B cell (primary cell): ENCODE results near the gene DCAKD. TPM values are rescaled to one million over a fixed set of nuclear protein-coding genes. Genes with fewer than 3 reads are reported as not detected.

ENCODE experiments used
- ATAC-seq: fragments of 200-7000 bp; cut with Tn5 transposase; one replicate; pipeline ENCODE4 v1.10.0; 2021; ENCODE audit warnings: low read depth, mild to moderate bottlenecking, moderate number of reproducible peaks, moderate library complexity
- CTCF ChIA-PET: fragments of 350-600 bp; sonication (Branson Sonifier 250); formaldehyde crosslinking; loops from one replicate; lab custom pipeline; 2021; ENCODE audit warnings: antibody characterized with exemption, inconsistent platforms; lab: Charles Lee
- POLR2A ChIA-PET: fragments of 350-600 bp; sonication (Branson Sonifier 250); formaldehyde crosslinking; loops from one replicate; lab custom pipeline; 2021; ENCODE audit warnings: antibody characterized with exemption; lab: Charles Lee
- DNase-seq: peaks from one replicate; pipeline ENCODE4 v3.0.0; 2013
- H2AFZ ChIP-seq: 2 replicates; pipeline ENCODE4 v1.6.1; 2012; ENCODE audit warnings: mild to moderate bottlenecking, low read depth, low read length; ENCODE audit not compliant: insufficient read depth, poor library complexity, severe bottlenecking
- H3K27ac ChIP-seq, 2 donors: 1 replicate in 1 of 2; 2 replicates in 1 of 2; pipeline ENCODE4 v1.5.1; 2012 to 2013; ENCODE audit warnings: low read length in 2 of 2, mild to moderate bottlenecking in 2 of 2, moderate library complexity in 1 of 2
- H3K27me3 ChIP-seq, 4 experiments: fragments of 200-600 bp in 1 of 4; sonication (generic) in 1 of 4; replicated peaks in 1 of 4; 1 replicate in 2 of 4; 2 replicates in 2 of 4; pipeline versions ENCODE4 v1.6.1 to v1.7.0; 2013 to 2016; ENCODE audit warnings: low read length in 3 of 4, mild to moderate bottlenecking in 2 of 4, mixed read lengths in 1 of 4, moderate library complexity in 1 of 4; ENCODE audit not compliant: insufficient read depth in 4 of 4, control insufficient read depth in 3 of 4; ENCODE audit errors: control extremely low read depth in 1 of 4
- H3K36me3 ChIP-seq, 2 experiments: replicated peaks in 1 of 2; 1 replicate in 1 of 2; 2 replicates in 1 of 2; pipeline versions ENCODE4 v1.6.1 to v1.7.1; 2013; ENCODE audit warnings: low read length in 1 of 2; ENCODE audit not compliant: insufficient read depth in 2 of 2, control insufficient read depth in 1 of 2; ENCODE audit errors: control extremely low read depth in 1 of 2, extremely low read depth in 1 of 2
- H3K4me1 ChIP-seq, 2 donors: fragments of 200-600 bp in 1 of 2; sonication (generic) in 1 of 2; 1 replicate in 1 of 2; 2 replicates in 1 of 2; pipeline versions ENCODE4 v1.5.1 to v1.6.1; 2013 to 2017; ENCODE audit warnings: low read length in 2 of 2; ENCODE audit not compliant: control insufficient read depth in 2 of 2, insufficient read depth in 2 of 2
- H3K4me2 ChIP-seq: replicated peaks from 2 replicates; pipeline ENCODE3; 2012; ENCODE audit warnings: mild to moderate bottlenecking, low read depth, low read length; ENCODE audit not compliant: poor library complexity, severe bottlenecking
- H3K4me3 ChIP-seq, 5 experiments: fragments of 200-600 bp in 1 of 5; sonication (generic) in 1 of 5; 1 replicate in 3 of 5; 2 replicates in 2 of 5; pipeline versions ENCODE4 v1.5.1 to v1.7.0; 2011 to 2016; ENCODE audit warnings: low read length in 4 of 5, mild to moderate bottlenecking in 4 of 5, low read depth in 2 of 5, control low read depth in 1 of 5, moderate library complexity in 1 of 5; ENCODE audit not compliant: insufficient read depth in 1 of 5; ENCODE audit errors: control extremely low read depth in 1 of 5, extremely low read depth in 1 of 5
- H3K79me2 ChIP-seq: fragments of 200-600 bp; sonication (generic); one replicate; pipeline ENCODE4 v1.6.0; 2016; ENCODE audit warnings: low read length; ENCODE audit not compliant: control insufficient read depth, insufficient read depth
- H3K9ac ChIP-seq: fragments of 200-600 bp; sonication (generic); 2 replicates; pipeline ENCODE4 v1.6.1; 2017; ENCODE audit warnings: mild to moderate bottlenecking, low read length, moderate library complexity
- H3K9me3 ChIP-seq, 3 donors: one replicate each; pipeline versions ENCODE4 v1.6.1 to v1.7.1; 2013; ENCODE audit warnings: low read length in 2 of 3; ENCODE audit not compliant: control insufficient read depth in 2 of 3, insufficient read depth in 1 of 3; ENCODE audit errors: control extremely low read depth in 1 of 3
- H4K20me1 ChIP-seq: 2 replicates; pipeline ENCODE4 v1.6.0; 2012; ENCODE audit warnings: mild to moderate bottlenecking, low read length; ENCODE audit not compliant: insufficient read depth, control insufficient read depth, poor library complexity, severe bottlenecking
- H3K27ac Mint-ChIP-seq: one replicate; pipeline ENCODE4 v1.8.0; 2021; ENCODE audit warnings: mixed read lengths
- H3K27me3 Mint-ChIP-seq: one replicate; pipeline ENCODE4 v1.8.0; 2021; ENCODE audit warnings: mixed read lengths
- H3K4me1 Mint-ChIP-seq: one replicate; pipeline ENCODE4 v1.8.0; 2021; ENCODE audit warnings: mixed read lengths
- H3K4me3 Mint-ChIP-seq: one replicate; pipeline ENCODE4 v1.8.0; 2021; ENCODE audit warnings: mixed read lengths
- H3K9me3 Mint-ChIP-seq: one replicate; pipeline ENCODE4 v1.8.0; 2022; ENCODE audit warnings: mixed read lengths; ENCODE audit not compliant: insufficient read depth
- CTCF ChIP-seq: fragments of 200-600 bp; IDR thresholded peaks from one replicate; pipeline ENCODE4 v1.8.0; 2022; ENCODE audit warnings: antibody characterized with exemption, mild to moderate bottlenecking
- EZH2 ChIP-seq: IDR thresholded peaks from 2 replicates; pipeline ENCODE4 v1.6.1; 2012; ENCODE audit warnings: borderline replicate concordance, low read depth, mild to moderate bottlenecking, moderate library complexity, low read length; ENCODE audit not compliant: insufficient read depth, poor library complexity, severe bottlenecking
- WGBS: methylation state at CpG from one replicate; pipeline ENCODE4 v1.1.5; 2013; ENCODE audit warnings: missing lambda C conversion rate; ENCODE audit not compliant: insufficient coverage; 5-methylcytosine and 5-hydroxymethylcytosine counted together
- intact Hi-C: fragments of 100-400 bp; cut with micrococcal nuclease; formaldehyde crosslinking; loops from one replicate; pipeline ENCODE4 v1.10.0; 2022
- polyA plus RNA-seq: library from polyadenylated mRNA; depleted of rRNA; stranded (reverse); fragments of >200 nt; gene quantifications from 2 replicates; pipeline ENCODE4 v1.2.3, GENCODE V29; 2012
- small RNA-seq: library from RNA; depleted of rRNA; stranded (forward); fragments of <200 nt; gene quantifications from one replicate; pipeline ENCODE3, GENCODE V24; 2012; ENCODE audit warnings: low replicate concordance, low read depth; ENCODE audit not compliant: insufficient read length
- total RNA-seq, 2 donors: library from RNA; stranded (reverse); fragments of 120-200 nt in 1 of 2; gene quantifications; 1 replicate in 1 of 2; 2 replicates in 1 of 2; pipeline versions ENCODE4 v1.2.3 to v1.2.4, GENCODE V29; 2013 to 2022

The DCAKD gene
- total and polyA plus RNA-seq, 2 donors (not counting 1 experiment from before 2014, with no cell fraction given): 20.6 to 31.5 TPM

- CTCF ChIA-PET: no interaction called here
- H4K20me1 ChIP-seq: no peaks in the 10 kb centered on the region
- no peaks in the 10 kb centered on the region for H3K36me3 ChIP-seq
- DNase-seq: no peak
- H3K27me3 ChIP-seq: peaks cover 0 to 32% (median 8%) of the 10 kb centered on the region in 4 experiments
- H3K9me3 ChIP-seq: peaks cover 0 to 2% (median 0%) of the 10 kb centered on the region in 3 donors
- no peaks in the 10 kb centered on the region for H3K9me3 Mint-ChIP-seq
- peaks cover 43% of the 10 kb centered on the region for H3K27me3 Mint-ChIP-seq
- no peak overlapping the region for H3K27ac Mint-ChIP-seq
- POLR2A ChIA-PET: no interaction called here
- no peaks in the 10 kb centered on the region for H3K4me1 Mint-ChIP-seq
- no peak overlapping the region for H3K4me3 ChIP-seq
- no peak overlapping the region for H3K4me2 ChIP-seq
- H2AFZ ChIP-seq: no peak overlapping the region
- H3K27ac ChIP-seq: no peak overlapping the region
- intact Hi-C loops: no loop called here
- H3K4me1 ChIP-seq: no peaks in the 10 kb centered on the region
- no peaks in the 10 kb centered on the region for H3K79me2 ChIP-seq
- no peak for ATAC-seq
- H3K9ac ChIP-seq: no peak overlapping the region
- no peak overlapping the region for H3K4me3 Mint-ChIP-seq
- 77% methylated on average over 7 of the region's 13 CpGs for whole genome bisulfite sequencing
- TF ChIP-seq EZH2 (no peak), CTCF (no peak)
Observed at GRCh38 chr17:44976206-44976605, 75.2 kb downstream of the DCAKD start.

Small RNA genes within 50 kb of the gene (small RNA-seq; reads per million reads assigned to genes)
- not detected for gene AC015936.2
- not detected for gene RF00019

Other genes starting within 250 kb of the DCAKD start
- not detected in 2 replicates for gene GJC1, start 221.3 kb downstream of the DCAKD start, total RNA-seq
- not detected in 2 replicates for gene GJC1, start 221.3 kb downstream of the DCAKD start, polyA plus RNA-seq
- gene HIGD1B, start 203.7 kb downstream of the DCAKD start, total RNA-seq: not detected in 2 replicates
- not detected in 2 replicates for gene HIGD1B, start 203.7 kb downstream of the DCAKD start, polyA plus RNA-seq
- 133 and 137 TPM in 2 replicates for gene EFTUD2, start 152.2 kb downstream of the DCAKD start, total RNA-seq
- 43.2 and 64.4 TPM in 2 replicates for gene EFTUD2, start 152.2 kb downstream of the DCAKD start, polyA plus RNA-seq
- gene GFAP, start 136.1 kb downstream of the DCAKD start, total RNA-seq: not detected in 2 replicates
- not detected in 2 replicates for gene GFAP, start 136.1 kb downstream of the DCAKD start, polyA plus RNA-seq
- 0.44 TPM in 1 of 2 replicates, not detected in the other for gene KIF18B, start 103.9 kb downstream of the DCAKD start, total RNA-seq
- 0.36 and 0.48 TPM in 2 replicates for gene KIF18B, start 103.9 kb downstream of the DCAKD start, polyA plus RNA-seq
- gene C1QL1, start 83.3 kb downstream of the DCAKD start, total RNA-seq: not detected in 2 replicates
- gene C1QL1, start 83.3 kb downstream of the DCAKD start, polyA plus RNA-seq: not detected in 2 replicates
- gene NMT1, start 9.7 kb upstream of the DCAKD start, total RNA-seq: 123 and 134 TPM in 2 replicates
- gene NMT1, start 9.7 kb upstream of the DCAKD start, polyA plus RNA-seq: 28.6 and 30.1 TPM in 2 replicates
- 2.2 and 4.1 TPM in 2 replicates for gene PLCD3, start 80.9 kb upstream of the DCAKD start, total RNA-seq
- gene PLCD3, start 80.9 kb upstream of the DCAKD start, polyA plus RNA-seq: 0.50 and 0.54 TPM in 2 replicates
- gene ACBD4, start 84.1 kb upstream of the DCAKD start, total RNA-seq: 39.4 and 43.6 TPM in 2 replicates
- 30.4 and 36.8 TPM in 2 replicates for gene ACBD4, start 84.1 kb upstream of the DCAKD start, polyA plus RNA-seq
- gene HEXIM1, start 96.8 kb upstream of the DCAKD start, total RNA-seq: 48.9 and 49.6 TPM in 2 replicates
- 20.6 and 23.7 TPM in 2 replicates for gene HEXIM1, start 96.8 kb upstream of the DCAKD start, polyA plus RNA-seq
- 7.1 and 10.0 TPM in 2 replicates for gene HEXIM2, start 110.2 kb upstream of the DCAKD start, total RNA-seq
- 3.7 and 4.7 TPM in 2 replicates for gene HEXIM2, start 110.2 kb upstream of the DCAKD start, polyA plus RNA-seq
- 634 and 663 TPM in 2 replicates for gene FMNL1, start 170.3 kb upstream of the DCAKD start, total RNA-seq
- gene FMNL1, start 170.3 kb upstream of the DCAKD start, polyA plus RNA-seq: 386 and 478 TPM in 2 replicates
- gene SPATA32, start 210.5 kb upstream of the DCAKD start, total RNA-seq: 0.27 and 0.52 TPM in 2 replicates
- 0.12 and 0.26 TPM in 2 replicates for gene SPATA32, start 210.5 kb upstream of the DCAKD start, polyA plus RNA-seq